AG10803 (cell line): Measurements from ENCODE around the gene CD6.

Experiments
- DNase-seq: peaks from one replicate; pipeline ENCODE4 v3.0.0; 2010; ENCODE audit warnings: low read depth
- H3K4me3 ChIP-seq: 2 replicates; pipeline ENCODE4 v1.5.1; 2011; ENCODE audit warnings: mild to moderate bottlenecking, low read length, control low read depth
- CTCF ChIP-seq: conservative IDR thresholded peaks from 2 replicates; pipeline ENCODE4 v1.5.1; 2011; ENCODE audit warnings: mild to moderate bottlenecking, low read length, control low read depth, inconsistent platforms

The CD6 gene

GRCh38 chr11:60935676-60936442 lies 35.6 kb upstream of the CD6 start:
- no peak overlapping the region for H3K4me3 ChIP-seq
- DNase-seq, result no peak
- TF ChIP-seq CTCF, result no peak

- DNase-seq, result no peak
- no peak overlapping the region for H3K4me3 ChIP-seq
- TF ChIP-seq CTCF, result no peak
Measured at GRCh38 chr11:60936467-60937143, 34.9 kb upstream of the CD6 start.

GRCh38 chr11:60937144-60937527 lies 34.3 kb upstream of the CD6 start:
- no peak for DNase-seq
- no peak overlapping the region for H3K4me3 ChIP-seq
- no peak for TF ChIP-seq CTCF

- TF ChIP-seq CTCF, result no peak
- DNase-seq, result no peak
- no peak overlapping the region for H3K4me3 ChIP-seq
Measured at GRCh38 chr11:60937811-60938210, 33.7 kb upstream of the CD6 start.

- no peak for DNase-seq
- no peak for TF ChIP-seq CTCF
- no peak overlapping the region for H3K4me3 ChIP-seq
Measured at GRCh38 chr11:60938500-60938899, 33.0 kb upstream of the CD6 start.

- DNase-seq, result no peak
- H3K4me3 ChIP-seq, result no peak overlapping the region
- TF ChIP-seq CTCF, result no peak
Measured at GRCh38 chr11:60939301-60939700, 32.2 kb upstream of the CD6 start.

- no peak overlapping the region for H3K4me3 ChIP-seq
- no peak for TF ChIP-seq CTCF
- DNase-seq, result no peak
Measured at GRCh38 chr11:60939855-60940254, 31.6 kb upstream of the CD6 start.
